AG09319 (cell line): Measurements from ENCODE around the gene CORO2B.

Source experiments
- DNase-seq: peaks from one replicate; pipeline ENCODE4 v3.0.0-alpha.2; 2010; ENCODE audit warnings: low read depth; ENCODE audit errors: extremely low read depth
- CTCF ChIP-seq: IDR thresholded peaks from 2 replicates; pipeline ENCODE4 v1.5.1; 2011; ENCODE audit warnings: low read depth, mild to moderate bottlenecking, inconsistent platforms, low read length, moderate library complexity

The CORO2B gene

GRCh38 chr15:68626283-68626682 is 47.5 kb downstream of the CORO2B start:
- no peak for TF ChIP-seq CTCF
- no peak for DNase-seq

GRCh38 chr15:68626739-68627138 is 47.9 kb downstream of the CORO2B start:
- no peak for DNase-seq
- no peak for TF ChIP-seq CTCF

GRCh38 chr15:68627476-68627875 is 48.7 kb downstream of the CORO2B start:
- no peak for TF ChIP-seq CTCF
- no peak for DNase-seq

- DNase-seq, result no peak
- TF ChIP-seq CTCF, result no peak
Observed at GRCh38 chr15:68627995-68628394, 49.2 kb downstream of the CORO2B start.

GRCh38 chr15:68629519-68630210 is 50.9 kb downstream of the CORO2B start:
- TF ChIP-seq CTCF, result no peak
- no peak for DNase-seq

GRCh38 chr15:68630211-68630555 is 51.4 kb downstream of the CORO2B start:
- TF ChIP-seq CTCF, result no peak
- DNase-seq, result no peak

- no peak for DNase-seq
- no peak; the same call in 1 of the 2 replicates for TF ChIP-seq CTCF
Observed at GRCh38 chr15:68630836-68631235, 52.0 kb downstream of the CORO2B start.
